ENCODE results near the gene HCST.
"Not testable (repeated sequence)": the region's sequence is repeated elsewhere in the genome, so short reads cannot be mapped to it uniquely, and the experiment has no call there.

HCST gene

GRCh38 chr19:35882114-35882832 is 20.1 kb upstream of the HCST start:
- no peak for DNase-seq

GRCh38 chr19:35883882-35884281 is 18.4 kb upstream of the HCST start:
- no peak for DNase-seq

- no peak for DNase-seq
Observed at GRCh38 chr19:35885225-35885738, 17.0 kb upstream of the HCST start.

GRCh38 chr19:35885904-35886303 is 16.4 kb upstream of the HCST start:
- DNase-seq: no peak

GRCh38 chr19:35887197-35887596 is 15.1 kb upstream of the HCST start:
- DNase-seq: no peak

GRCh38 chr19:35888398-35888797 is 13.9 kb upstream of the HCST start:
- no peak for DNase-seq

- no peak for DNase-seq
Observed at GRCh38 chr19:35889370-35890112, 12.8 kb upstream of the HCST start.

GRCh38 chr19:35890113-35890650 is 12.1 kb upstream of the HCST start:
- no peak for DNase-seq

GRCh38 chr19:35891819-35892218 is 10.5 kb upstream of the HCST start:
- not testable (repeated sequence) for DNase-seq

- DNase-seq: no peak
Observed at GRCh38 chr19:35894342-35894741, 8.0 kb upstream of the HCST start.

GRCh38 chr19:35895911-35896642 is 6.3 kb upstream of the HCST start:
- no peak for DNase-seq

GRCh38 chr19:35896643-35897040 is 5.7 kb upstream of the HCST start:
- DNase-seq: no peak

- DNase-seq: no peak
Observed at GRCh38 chr19:35897706-35898451, 4.5 kb upstream of the HCST start.

GRCh38 chr19:35898499-35898809 is 3.9 kb upstream of the HCST start:
- no peak for DNase-seq

- DNase-seq: peak; percentile 90
Observed at GRCh38 chr19:35899547-35900214, 2.6 kb upstream of the HCST start.

GRCh38 chr19:35901055-35901644 is 1.2 kb upstream of the HCST start:
- DNase-seq: no peak

GRCh38 chr19:35902870-35903475 is 644 bp downstream of the HCST start:
- DNase-seq: no peak

- peak; percentile 91 for DNase-seq
Observed at GRCh38 chr19:35903550-35904179, 1.3 kb downstream of the HCST start.

- DNase-seq: no peak
Observed at GRCh38 chr19:35904311-35905068, 2.2 kb downstream of the HCST start.

- DNase-seq: no peak
Observed at GRCh38 chr19:35905178-35905727, 2.9 kb downstream of the HCST start.

Data from stimulated activated CD8-positive, alpha-beta memory T cell treated with anti-CD3 and anti-CD28 coated beads, Interleukin-4, amount 100 ng/mL, for 48 hours (primary cell).